Smooth muscle cell of the brain vasculature (primary cell): Measurements from ENCODE around the gene C6orf47.

Experiments
- DNase-seq: peaks from one replicate; pipeline ENCODE4 v3.0.0-alpha.2; 2012; ENCODE audit warnings: low read depth, low spot score

C6orf47 gene

GRCh38 chr6:31636698-31637596 is 23.6 kb downstream of the C6orf47 start:
- no peak for DNase-seq

GRCh38 chr6:31634969-31635575 is 25.5 kb downstream of the C6orf47 start:
- DNase-seq: no peak

GRCh38 chr6:31634131-31634530 is 26.4 kb downstream of the C6orf47 start:
- DNase-seq: no peak

DNA sequence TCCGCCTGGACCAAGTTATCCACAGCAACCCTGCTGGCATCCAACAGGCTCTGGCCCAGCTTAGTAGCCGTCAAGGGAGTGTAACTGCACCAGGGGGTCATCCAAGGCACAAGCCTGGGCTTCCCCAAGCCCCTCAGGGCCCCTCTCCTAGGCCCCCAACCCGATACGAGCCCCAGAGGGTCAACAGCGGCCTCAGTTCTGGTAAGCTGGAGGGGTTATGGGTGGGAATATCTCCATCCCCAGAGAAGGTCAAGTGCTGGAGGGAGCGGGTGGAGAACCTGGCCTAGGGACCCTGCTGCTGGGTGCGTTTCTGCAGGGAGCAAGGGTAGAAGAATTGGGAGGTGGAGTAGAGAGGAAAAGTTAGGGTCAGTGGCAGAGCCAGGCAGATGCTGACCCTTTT is 27.1 kb downstream of the C6orf47 start:
- DNase-seq: no peak

- DNase-seq: no peak
These were observed 28.2 kb downstream of the C6orf47 start for GRCh38 chr6:31632279-31632946.

DNA sequence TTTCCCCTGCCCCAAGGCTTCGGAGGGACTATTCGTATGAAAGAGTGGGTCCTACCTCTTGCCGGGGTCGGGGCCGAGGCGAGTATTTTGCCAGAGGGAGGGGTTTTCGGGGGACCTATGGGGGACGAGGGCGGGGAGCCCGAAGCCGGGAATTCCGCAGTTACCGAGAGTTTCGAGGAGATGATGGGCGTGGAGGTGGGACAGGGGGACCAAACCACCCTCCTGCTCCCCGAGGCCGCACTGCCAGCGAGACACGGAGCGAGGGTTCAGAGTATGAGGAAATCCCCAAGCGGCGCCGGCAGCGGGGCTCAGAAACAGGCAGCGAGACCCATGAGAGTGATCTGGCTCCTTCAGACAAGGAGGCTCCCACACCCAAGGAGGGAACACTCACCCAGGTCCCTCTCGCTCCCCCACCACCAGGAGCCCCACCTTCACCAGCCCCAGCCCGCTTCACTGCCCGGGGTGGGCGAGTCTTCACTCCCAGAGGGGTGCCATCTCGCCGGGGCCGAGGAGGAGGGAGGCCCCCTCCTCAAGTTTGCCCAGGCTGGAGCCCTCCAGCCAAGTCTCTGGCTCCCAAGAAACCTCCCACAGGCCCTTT is 28.8 kb downstream of the C6orf47 start:
- no peak for DNase-seq

DNA sequence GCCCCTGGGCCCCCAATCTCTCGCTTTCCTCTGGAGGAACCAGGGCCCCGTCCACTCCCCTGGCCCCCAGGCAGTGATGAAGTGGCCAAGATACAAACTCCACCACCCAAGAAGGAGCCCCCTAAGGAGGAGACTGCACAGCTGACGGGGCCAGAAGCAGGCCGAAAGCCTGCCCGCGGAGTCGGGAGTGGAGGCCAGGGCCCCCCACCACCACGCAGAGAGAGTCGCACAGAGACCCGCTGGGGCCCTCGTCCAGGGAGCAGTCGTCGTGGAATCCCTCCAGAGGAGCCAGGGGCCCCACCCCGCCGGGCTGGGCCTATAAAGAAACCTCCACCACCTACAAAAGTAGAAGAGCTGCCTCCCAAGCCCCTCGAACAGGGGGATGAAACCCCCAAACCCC is 29.4 kb downstream of the C6orf47 start:
- DNase-seq: no peak

DNA sequence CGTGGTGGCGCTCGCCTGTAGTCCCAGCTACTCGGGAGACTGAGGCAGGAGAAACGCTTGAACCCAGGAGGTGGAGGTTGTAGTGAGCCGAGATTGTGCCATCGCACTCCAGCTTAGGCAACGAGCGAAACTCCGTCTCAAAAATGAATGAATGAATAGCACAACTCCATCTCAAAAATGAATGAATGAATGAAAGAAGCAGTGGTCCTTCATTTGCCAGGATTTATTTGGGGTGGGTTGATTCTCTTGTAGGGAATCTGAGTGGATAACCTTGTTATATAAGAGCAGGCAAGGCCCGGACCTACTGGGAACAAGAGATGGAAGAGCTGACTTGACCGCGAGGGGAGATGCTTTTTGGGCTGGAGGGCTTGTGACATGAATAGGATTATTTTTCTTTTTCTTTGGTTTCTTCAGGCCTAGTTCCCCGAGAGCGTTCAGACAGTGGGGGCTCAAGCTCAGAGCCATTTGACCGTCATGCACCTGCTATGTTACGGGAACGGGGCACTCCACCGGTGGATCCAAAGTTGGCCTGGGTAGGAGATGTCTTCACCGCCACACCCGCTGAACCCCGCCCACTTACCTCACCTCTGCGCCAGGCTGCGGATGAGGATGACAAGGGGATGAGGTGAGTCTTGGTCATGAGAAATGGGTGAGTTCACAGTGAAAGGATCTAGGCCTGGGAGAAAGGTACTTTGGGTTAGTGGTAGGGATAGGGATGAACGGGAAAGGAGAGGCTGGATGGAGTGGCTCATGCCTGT is 30.2 kb downstream of the C6orf47 start:
- DNase-seq: no peak

GRCh38 chr6:31629014-31629413 is 31.6 kb downstream of the C6orf47 start:
- DNase-seq: no peak

DNA sequence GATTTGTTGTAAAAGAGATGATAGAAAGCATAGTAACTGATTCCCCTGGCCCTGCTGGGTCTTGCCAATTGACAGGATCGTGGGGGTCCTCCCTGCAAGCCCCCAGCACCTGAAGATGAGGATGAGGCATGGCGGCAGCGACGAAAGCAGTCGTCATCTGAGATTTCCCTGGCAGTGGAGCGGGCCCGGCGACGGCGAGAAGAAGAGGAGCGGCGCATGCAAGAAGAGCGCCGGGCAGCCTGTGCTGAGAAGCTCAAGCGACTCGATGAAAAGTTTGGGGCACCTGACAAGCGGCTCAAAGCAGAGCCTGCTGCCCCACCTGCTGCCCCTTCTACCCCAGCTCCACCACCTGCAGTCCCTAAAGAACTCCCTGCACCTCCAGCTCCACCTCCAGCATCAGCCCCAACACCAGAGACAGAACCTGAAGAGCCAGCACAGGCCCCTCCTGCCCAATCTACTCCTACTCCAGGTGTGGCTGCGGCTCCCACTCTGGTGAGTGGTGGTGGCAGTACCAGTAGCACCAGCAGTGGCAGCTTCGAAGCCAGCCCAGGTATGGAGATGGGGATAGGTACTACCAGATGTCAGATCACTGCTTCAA is 32.8 kb downstream of the C6orf47 start:
- DNase-seq: no peak

- DNase-seq: no peak
These were observed 33.6 kb downstream of the C6orf47 start for GRCh38 chr6:31626952-31627351.

- no peak for DNase-seq
These were observed 36.5 kb downstream of the C6orf47 start for GRCh38 chr6:31624070-31624469.

GRCh38 chr6:31622684-31623091 is 37.9 kb downstream of the C6orf47 start:
- no peak for DNase-seq

GRCh38 chr6:31621991-31622390 is 38.6 kb downstream of the C6orf47 start:
- DNase-seq: no peak

DNA sequence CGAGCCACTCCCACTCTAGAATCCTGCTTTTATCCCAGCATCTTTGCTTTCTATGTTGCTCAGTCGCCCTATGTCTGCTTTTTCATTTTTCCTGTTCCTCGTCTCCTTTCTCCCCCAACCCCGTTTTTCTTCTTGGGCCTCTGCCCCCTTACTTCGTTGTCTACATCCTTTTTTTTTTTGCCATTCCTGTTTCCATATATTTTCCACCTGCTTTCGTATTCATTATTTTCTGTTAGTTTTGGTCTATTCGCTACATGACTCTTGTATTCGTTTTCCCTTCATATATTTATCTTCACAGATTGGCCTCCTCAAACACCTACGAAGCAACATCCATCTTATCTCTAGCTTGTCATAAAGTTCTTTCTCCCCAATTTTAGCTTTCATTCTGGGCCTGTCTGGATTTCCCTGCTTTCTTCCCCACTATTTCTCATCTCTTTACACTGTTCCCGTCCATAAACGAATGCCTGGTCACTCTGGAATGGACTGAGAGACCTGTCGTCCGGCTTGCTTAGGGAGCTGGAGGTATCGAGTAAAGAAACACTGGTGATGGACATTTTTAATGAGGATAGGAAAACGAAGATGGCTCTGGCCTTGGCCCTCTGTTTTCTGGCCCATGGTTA is 39.1 kb downstream of the C6orf47 start:
- DNase-seq: no peak

- no peak for DNase-seq
These were observed 39.8 kb downstream of the C6orf47 start, which contains the start of gene PRRC2A for GRCh38 chr6:31620586-31621319. TSS of gene PRRC2A (plus strand) at chr6:31620715. CDS start at chr6:31622790, 2,075 bp downstream.

DNA sequence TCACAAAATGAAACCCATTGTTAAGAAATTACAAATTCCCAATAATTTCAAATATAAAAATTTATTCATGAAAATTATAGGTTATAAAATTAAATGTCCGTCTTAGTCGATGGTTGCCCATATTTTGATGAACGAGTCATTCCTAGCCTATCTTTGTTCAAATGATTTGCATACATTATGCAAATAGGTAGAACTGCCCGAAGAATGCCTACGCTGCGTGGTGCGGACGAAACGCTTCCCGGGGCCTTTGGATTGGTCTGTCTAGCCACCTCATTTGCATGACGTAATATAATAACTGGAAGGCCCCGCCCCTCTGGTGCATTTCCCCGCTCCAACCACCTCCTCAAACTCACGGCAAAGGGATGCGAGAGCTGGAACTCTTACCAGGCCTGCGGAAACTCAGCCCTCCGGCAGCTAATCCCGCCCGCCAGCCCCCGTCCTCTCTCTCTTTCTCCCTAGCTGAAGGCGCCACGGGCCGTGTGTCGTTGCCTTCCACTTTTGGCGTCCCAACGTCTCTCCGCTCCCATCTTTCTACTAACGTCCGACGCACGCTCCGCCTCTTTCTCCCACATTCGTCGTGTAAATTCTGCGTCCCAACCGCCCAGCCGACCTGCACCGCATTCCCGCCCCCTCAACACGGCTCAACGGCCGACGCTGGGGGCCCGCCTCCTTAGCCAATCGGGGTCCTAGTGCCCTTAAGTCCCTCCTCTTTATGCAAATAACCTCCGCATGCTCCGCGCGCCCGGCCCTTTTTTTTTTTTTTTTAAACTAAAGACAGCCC is 40.6 kb downstream of the C6orf47 start:
- DNase-seq: peak; percentile 99

- no peak for DNase-seq
These were observed 43.6 kb downstream of the C6orf47 start for GRCh38 chr6:31617010-31617409.

DNA sequence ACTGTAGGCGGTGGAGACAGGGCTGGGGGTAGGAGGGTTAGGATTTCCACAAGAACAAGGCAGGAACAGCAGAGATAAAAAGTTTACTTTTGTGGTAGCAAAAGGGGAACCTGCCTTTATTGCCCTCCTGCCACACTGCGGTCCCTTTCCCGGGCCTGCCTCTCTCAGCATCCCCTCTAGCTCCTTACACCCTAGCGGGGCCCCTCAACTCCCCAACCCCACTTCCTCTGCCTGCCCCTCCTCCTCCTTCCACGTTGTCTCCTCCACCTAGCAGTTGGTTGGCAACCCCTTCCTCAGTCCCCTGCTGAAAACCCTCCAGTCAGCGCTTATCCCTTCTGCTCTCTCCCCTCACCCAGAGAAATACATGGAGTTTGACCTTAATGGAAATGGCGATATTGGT is 44.8 kb downstream of the C6orf47 start:
- no peak for DNase-seq
